HG02938 (cell line): ENCODE data around the gene ZBED4.

Experiments used
- ATAC-seq: cut with Tn5 transposase; IDR thresholded peaks from one replicate; pipeline ENCODE4 v1.9.1; 2021; ENCODE audit warnings: mild to moderate bottlenecking, moderate library complexity; ENCODE audit not compliant: unreplicated experiment

Gene ZBED4

GRCh38 chr22:49877642-49878041 lies 24.0 kb downstream of the ZBED4 start:
- no peak for ATAC-seq

DNA sequence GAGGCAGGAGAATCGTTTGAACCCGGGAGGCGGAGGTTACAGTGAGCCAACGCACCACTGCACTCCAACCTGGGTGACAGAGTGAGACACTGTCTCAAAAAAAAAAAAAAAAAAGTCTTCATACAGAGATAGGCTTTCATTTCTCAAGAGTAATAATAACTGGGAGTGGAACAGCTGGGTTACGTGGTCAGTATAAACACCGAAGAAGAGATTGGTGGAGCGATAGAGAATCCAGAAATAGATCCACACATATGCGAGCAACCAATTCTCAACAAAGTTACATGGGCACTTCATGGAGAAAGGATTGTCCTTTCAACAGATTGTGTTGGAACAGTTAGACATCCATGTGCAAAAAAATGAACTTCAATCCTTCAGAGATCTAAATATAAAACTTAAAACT lies 24.6 kb downstream of the ZBED4 start:
- ATAC-seq = no peak

GRCh38 chr22:49879871-49880270 lies 26.2 kb downstream of the ZBED4 start:
- ATAC-seq = no peak

- no peak for ATAC-seq
Observed at GRCh38 chr22:49880281-49880680, 26.6 kb downstream of the ZBED4 start.

DNA sequence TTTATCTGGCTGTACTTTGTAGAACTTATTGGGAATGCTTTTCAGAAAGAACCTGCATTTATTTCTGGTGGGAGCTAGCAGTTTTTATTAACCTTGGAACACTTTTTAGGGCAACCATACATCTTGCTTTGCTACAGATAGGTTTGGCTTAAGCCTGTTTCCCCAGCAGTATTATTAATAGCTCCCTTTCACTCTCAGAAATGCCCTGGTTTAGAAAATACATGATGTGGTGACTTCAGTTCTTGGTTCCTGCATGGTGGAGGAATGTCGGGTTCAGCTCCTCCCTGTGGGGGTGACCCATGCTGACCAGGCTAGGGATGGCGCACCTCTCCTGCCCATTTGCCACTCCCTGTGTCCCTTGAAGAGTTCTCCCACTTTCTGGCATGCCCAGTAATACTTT lies 28.2 kb downstream of the ZBED4 start:
- no peak for ATAC-seq

DNA sequence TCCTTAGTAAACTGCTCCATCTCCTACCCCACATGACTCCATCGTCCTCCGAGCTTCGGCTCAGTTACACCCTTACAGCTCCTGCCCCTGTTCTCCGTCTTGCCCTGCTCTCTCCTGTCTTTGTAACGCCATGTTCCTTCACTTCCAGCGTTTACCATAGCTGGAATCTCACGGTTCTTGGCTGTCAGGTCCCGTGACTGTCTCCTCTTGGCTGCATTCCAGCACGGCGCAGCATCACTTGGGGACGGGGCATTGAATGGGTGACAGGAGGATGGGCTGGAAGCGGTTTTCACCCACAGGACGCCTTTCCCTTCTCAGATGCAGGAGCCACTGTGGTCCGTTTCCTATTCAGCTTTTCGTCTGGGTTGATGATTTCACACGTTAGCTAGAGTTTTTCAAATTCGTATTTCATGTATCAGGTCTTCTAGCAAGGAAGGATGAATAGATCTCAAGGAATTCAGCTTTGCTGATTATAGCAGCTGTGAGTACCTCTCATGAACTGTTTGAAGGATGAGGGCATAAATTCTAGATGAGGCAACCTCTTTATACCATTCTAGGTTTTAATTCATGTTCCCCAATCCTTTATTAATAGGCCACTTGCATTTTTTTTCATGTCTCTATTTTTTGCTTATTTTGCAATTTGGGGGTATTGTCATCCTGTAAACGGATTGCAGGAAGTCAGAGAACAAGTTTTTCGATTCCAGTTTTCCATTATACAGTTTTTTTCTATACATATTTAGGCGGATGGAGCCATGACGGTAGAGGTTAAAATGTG lies 29.1 kb downstream of the ZBED4 start:
- no peak for ATAC-seq

GRCh38 chr22:49883294-49883640 lies 29.6 kb downstream of the ZBED4 start:
- no peak for ATAC-seq

DNA sequence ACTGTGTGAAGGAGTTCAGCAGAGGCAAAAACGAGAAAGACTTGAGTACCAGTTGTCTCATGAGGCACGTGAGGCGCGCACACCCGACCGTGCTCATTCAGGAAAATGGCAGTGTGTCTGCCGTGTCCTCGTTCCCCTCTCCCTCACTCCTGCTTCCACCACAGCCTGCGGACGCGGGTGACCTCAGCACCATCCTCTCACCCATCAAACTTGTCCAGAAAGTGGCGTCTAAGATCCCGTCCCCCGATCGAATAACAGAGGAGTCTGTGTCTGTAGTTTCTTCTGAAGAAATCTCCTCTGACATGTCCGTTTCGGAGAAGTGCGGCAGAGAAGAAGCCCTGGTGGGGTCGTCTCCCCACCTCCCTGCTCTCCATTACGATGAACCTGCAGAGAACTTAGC lies 30.4 kb downstream of the ZBED4 start:
- ATAC-seq = no peak

GRCh38 chr22:49884503-49885260 lies 31.0 kb downstream of the ZBED4 start:
- no peak for ATAC-seq

DNA sequence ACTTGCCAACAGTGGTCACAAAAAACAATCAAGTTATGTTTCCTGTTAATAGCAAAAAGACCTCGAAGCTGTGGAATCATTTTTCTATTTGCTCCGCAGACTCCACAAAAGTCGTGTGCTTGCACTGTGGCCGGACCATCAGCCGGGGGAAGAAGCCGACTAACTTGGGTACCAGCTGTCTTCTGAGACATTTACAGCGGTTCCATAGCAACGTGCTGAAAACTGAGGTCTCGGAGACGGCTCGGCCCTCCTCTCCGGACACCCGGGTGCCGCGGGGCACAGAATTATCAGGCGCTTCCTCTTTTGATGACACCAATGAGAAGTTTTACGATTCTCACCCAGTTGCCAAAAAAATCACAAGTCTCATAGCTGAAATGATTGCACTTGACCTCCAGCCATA lies 31.6 kb downstream of the ZBED4 start:
- ATAC-seq = no peak

- no peak for ATAC-seq
Observed at GRCh38 chr22:49885881-49886280, 32.2 kb downstream of the ZBED4 start.

GRCh38 chr22:49886346-49887063 lies 32.9 kb downstream of the ZBED4 start:
- ATAC-seq = no peak

DNA sequence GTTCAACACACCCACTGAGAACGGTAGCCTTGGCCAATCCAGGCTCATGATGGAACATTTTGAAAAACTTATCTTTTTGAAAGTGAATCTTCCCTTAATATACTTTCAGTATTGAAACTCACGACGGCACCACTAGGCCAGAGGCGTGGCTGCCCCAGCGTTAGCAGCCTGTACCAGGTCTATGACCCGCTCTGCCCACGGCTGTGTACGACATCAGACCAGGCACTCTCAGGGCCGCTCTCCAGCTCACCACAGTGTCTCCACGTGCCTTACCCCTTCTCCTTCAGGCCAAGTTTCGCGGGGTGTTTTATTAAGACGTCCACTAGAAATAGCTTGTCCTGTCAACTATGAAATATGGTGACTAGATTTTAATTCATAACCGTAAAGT lies 33.4 kb downstream of the ZBED4 start:
- ATAC-seq = no peak

DNA sequence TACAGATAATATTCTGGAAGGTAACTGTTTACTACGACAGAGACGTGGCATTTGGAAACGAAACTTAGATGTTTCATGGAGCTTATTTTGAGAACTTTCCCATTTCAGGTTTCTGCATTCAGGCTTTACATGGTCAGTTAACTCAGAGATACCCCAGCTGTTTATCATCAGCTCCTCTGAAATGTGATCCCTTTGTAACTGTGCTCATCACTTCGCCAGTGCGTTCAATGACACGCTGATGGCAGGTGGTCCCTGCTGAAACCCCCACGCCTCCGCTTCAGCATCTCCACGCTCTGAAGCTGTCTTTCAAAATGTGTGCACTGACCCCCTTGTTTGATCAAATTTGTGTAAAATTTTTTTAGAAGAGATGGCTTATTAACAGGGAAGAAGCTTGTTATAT lies 34.1 kb downstream of the ZBED4 start:
- ATAC-seq = no peak

DNA sequence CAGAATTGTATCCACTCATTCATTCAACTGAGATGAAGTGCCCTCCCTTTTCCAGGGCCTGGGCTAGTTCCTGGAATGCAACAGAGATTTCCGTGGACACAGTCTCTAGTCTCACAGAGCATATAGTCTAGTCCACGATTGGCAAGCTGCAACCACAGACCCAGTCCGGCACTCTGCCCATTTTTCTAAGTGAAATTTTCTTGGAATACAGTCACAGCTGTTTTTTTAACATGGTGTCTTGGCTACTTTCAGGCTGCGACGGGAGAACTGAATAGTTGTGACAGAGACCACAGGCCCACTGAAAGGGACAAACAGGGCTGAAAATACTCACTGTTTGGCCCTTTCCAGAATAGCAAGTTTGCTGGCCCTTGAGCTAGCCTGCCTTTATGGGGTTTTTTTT lies 35.4 kb downstream of the ZBED4 start:
- ATAC-seq = no peak

DNA sequence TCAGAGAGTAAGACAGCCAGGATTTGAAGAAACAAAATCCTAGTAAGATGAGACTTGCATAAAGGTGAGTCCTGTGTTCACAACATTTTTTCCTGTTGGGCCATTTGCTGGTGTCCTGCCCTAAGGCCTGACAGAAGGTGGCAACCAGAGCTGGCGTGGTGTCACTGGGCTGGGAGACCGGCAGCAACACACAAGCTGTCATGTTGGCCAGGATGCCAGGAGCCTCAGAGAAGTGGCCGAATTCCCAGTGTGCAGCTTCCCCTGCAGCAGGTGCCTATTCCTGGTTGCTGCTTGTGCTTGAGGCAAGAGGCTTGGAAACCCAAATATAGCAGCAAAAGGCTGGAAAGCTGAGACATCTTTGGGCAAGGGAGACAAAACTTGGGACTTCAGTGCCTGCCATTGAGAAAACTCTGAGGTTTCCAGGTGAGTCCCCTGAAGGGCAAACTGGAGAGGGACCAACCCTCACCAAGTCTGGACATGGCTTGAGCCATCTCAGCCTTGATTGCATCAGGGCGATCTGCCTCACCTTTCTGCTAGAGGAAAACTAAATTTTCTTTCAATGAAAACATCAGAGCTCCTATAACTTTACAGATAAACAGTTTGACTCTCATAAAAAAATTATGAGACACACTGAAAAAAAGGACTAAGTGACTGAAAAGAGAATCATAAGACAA lies 38.7 kb downstream of the ZBED4 start:
- ATAC-seq = no peak

DNA sequence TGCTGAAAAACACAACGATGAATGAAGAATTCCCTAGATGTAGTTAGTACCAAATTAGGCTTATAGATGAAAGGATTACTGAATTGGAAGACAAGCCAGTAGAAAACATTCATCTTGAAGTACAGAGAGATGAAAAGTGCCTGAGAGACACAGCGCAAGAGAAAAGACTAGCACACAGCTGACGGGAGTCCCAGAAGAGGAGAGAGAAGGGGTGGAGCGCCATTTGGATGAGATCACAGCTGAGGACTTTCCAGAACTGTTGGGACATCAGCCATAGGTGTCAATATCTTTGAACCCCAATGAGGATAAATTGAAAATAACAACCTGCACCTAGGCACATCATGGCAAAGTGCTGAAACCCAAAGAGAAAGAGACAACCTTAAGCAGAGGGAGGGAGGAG lies 39.4 kb downstream of the ZBED4 start:
- no peak for ATAC-seq

DNA sequence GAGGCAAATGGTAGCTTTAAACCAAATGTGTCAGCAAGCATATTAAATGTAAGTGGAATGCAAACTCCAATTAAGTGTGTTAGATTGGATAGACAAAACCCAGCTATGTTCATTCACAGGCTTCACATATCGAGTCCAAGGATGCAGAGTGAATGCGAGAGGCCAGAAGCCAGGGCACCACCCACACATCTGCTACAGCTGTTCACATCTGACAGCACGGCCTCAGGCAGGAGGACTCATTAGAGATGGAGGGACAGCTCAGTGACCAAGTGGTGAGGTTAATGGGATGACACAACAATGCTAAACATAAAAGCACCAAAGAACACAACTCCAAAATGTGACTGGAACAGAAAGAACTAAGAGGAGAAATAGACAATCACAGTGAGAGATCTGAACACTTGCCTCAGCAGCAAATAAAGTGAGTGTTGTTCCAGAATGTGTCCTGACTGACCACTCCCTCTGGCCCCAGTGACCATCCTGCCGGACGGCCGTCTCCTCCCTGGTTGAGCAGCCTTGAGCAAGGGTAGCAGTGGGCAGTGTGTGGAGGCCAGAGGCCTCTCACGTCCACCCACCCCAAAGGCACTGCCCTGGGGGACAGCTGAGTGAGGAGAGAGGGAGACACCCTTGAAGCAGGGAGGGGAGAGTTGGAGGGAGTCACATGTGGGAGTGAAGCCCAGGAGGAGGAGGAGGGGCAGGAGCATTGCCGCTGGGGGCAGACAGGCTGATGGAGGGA lies 40.8 kb downstream of the ZBED4 start:
- no peak for ATAC-seq

DNA sequence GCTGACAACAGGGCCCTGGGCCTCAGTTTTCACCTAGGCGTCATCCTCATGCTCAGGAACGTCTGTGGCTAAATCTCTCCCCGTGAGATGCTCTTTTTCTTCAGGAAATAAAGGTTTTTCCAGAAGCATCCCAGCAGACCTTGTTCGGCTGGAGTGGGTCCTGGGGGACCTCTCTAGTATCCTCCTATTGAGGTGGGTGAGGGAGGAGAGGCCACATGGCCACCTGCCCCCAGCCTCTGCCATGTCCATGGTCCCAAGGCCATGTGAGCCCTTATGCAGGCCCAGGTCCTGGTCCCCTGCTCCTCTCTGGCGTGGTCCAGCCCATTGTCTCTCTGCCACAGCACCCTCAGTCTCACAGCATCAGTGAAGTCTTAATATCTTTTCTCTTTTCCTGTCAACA lies 42.6 kb downstream of the ZBED4 start:
- ATAC-seq = no peak

- no peak for ATAC-seq
Observed at GRCh38 chr22:49897015-49897684, 43.5 kb downstream of the ZBED4 start.
